Ishikawa (cell line): ENCODE data around the gene GAS2L1.

Experiments
- EP300 ChIP-seq: IDR thresholded peaks from 2 replicates; pipeline ENCODE4 v1.6.1; 2012; ENCODE audit warnings: borderline replicate concordance
- FOXM1 ChIP-seq: IDR thresholded peaks from 2 replicates; pipeline ENCODE4 v1.6.1; 2012; ENCODE audit warnings: low read depth, borderline replicate concordance
- MAX ChIP-seq: IDR thresholded peaks from 2 replicates; pipeline ENCODE4 v1.6.1; 2012
- NFIC ChIP-seq: IDR thresholded peaks from 2 replicates; pipeline ENCODE4 v1.6.1; 2012
- REST ChIP-seq: IDR thresholded peaks from 2 replicates; pipeline ENCODE4 v1.6.1; 2012; ENCODE audit warnings: low read depth, mild to moderate bottlenecking
- TAF1 ChIP-seq: IDR thresholded peaks from 2 replicates; pipeline ENCODE4 v1.6.1; 2012; ENCODE audit warnings: low read depth, mild to moderate bottlenecking
- TCF12 ChIP-seq: IDR thresholded peaks from 2 replicates; pipeline ENCODE4 v1.6.1; 2012; ENCODE audit warnings: low read depth
- TEAD4 ChIP-seq: IDR thresholded peaks from 2 replicates; pipeline ENCODE4 v1.6.1; 2012
- YY1 ChIP-seq: IDR thresholded peaks from 2 replicates; pipeline ENCODE4 v1.6.1; 2012; ENCODE audit warnings: low read depth
- ZBTB7A ChIP-seq: IDR thresholded peaks from 2 replicates; pipeline ENCODE4 v1.6.1; 2012; ENCODE audit warnings: low read depth
- TF ChIP-seq, protein P1 (sequence below): IDR thresholded peaks from 2 replicates; pipeline ENCODE4 v1.6.1; 2012

GRCh38 chr22:29352778-29353177 lies 46.3 kb downstream of the GAS2L1 start:
- no peak for TF ChIP-seq REST
- TF ChIP-seq TEAD4, result no peak
- TF ChIP-seq ZBTB7A, result no peak
- no peak for TF ChIP-seq TAF1
- TF ChIP-seq EP300, result no peak
- TF ChIP-seq TCF12, result no peak
- TF ChIP-seq, protein P1, sequence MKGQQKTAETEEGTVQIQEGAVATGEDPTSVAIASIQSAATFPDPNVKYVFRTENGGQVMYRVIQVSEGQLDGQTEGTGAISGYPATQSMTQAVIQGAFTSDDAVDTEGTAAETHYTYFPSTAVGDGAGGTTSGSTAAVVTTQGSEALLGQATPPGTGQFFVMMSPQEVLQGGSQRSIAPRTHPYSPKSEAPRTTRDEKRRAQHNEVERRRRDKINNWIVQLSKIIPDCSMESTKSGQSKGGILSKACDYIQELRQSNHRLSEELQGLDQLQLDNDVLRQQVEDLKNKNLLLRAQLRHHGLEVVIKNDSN, result no peak
- TF ChIP-seq MAX, result no peak
- TF ChIP-seq NFIC, result no peak
- no peak for TF ChIP-seq YY1
- no peak for TF ChIP-seq FOXM1
